A673 (cell line): ENCODE results near the gene DDC. TPM values are rescaled to one million over a fixed set of nuclear protein-coding genes. Genes with fewer than 3 reads are reported as not detected.

ENCODE experiments used
- BruUV-seq: library from RNA; stranded (reverse); fragments of 400-500 nt; replicated peaks from 2 replicates; lab custom pipeline; 2021; lab: Mats Ljungman, UMichigan
- CTCF ChIA-PET: fragments of 300-600 bp; sonication (Branson Sonifier 250); formaldehyde crosslinking; loops from one replicate; lab custom pipeline; 2022; ENCODE audit warnings: antibody characterized with exemption; lab: Charles Lee
- POLR2A ChIA-PET: fragments of 300-600 bp; sonication (Branson Sonifier 250); formaldehyde crosslinking; loops from one replicate; lab custom pipeline; 2022; ENCODE audit warnings: antibody characterized with exemption; ENCODE audit not compliant: low non-redundant PET; lab: Charles Lee
- DNase-seq: peaks from one replicate; pipeline ENCODE4 v3.0.0-alpha.2; 2015; ENCODE audit warnings: low spot score
- H3K27ac ChIP-seq: fragments of 200-600 bp; sonication (generic); 2 replicates; pipeline ENCODE4 v1.5.1; 2016; ENCODE audit warnings: mixed run types, low read depth, mild to moderate bottlenecking, mixed read lengths, antibody characterized with exemption, low read length; ENCODE audit not compliant: poor library complexity, severe bottlenecking
- H3K27me3 ChIP-seq: fragments of 200-600 bp; sonication (generic); replicated peaks from 2 replicates; pipeline ENCODE4 v1.6.1; 2017; ENCODE audit warnings: mixed run types, low read depth, mild to moderate bottlenecking, mixed read lengths, antibody characterized with exemption, low read length; ENCODE audit not compliant: insufficient read depth, poor library complexity
- H3K36me3 ChIP-seq: fragments of 200-600 bp; sonication (generic); 2 replicates; pipeline ENCODE4 v1.6.1; 2016; ENCODE audit warnings: mixed run types, mild to moderate bottlenecking, mixed read lengths, antibody characterized with exemption, low read length; ENCODE audit not compliant: insufficient read depth, poor library complexity, severe bottlenecking
- H3K4me1 ChIP-seq: fragments of 200-600 bp; sonication (generic); 2 replicates; pipeline ENCODE4 v1.6.1; 2017; ENCODE audit warnings: mixed run types, mild to moderate bottlenecking, mixed read lengths, antibody characterized with exemption, low read length; ENCODE audit not compliant: insufficient read depth, poor library complexity, severe bottlenecking
- H3K4me3 ChIP-seq: fragments of 200-600 bp; sonication (generic); 2 replicates; pipeline ENCODE4 v1.5.1; 2016; ENCODE audit warnings: low read depth, mixed run types, mild to moderate bottlenecking, mixed read lengths, low read length; ENCODE audit not compliant: poor library complexity, severe bottlenecking
- H3K9me3 ChIP-seq: fragments of 200-600 bp; sonication (generic); 2 replicates; pipeline ENCODE4 v1.6.1; 2016; ENCODE audit warnings: mixed run types, low read depth, mild to moderate bottlenecking, mixed read lengths, antibody characterized with exemption, low read length; ENCODE audit not compliant: poor library complexity, severe bottlenecking
- CTCF ChIP-seq: fragments of 300-800, 200-600 bp; sonication (generic); conservative IDR thresholded peaks from 2 replicates; pipeline ENCODE4 v1.5.1; 2017; ENCODE audit warnings: low read depth, mild to moderate bottlenecking, antibody characterized with exemption, low read length, moderate library complexity, mixed read lengths
- EZH2 ChIP-seq: fragments of 200-600 bp; sonication (generic); IDR thresholded peaks from 2 replicates; pipeline ENCODE4 v1.6.1; 2017; ENCODE audit warnings: borderline replicate concordance, low read depth, mild to moderate bottlenecking, mixed read lengths, antibody characterized with exemption, low read length; ENCODE audit not compliant: poor library complexity, severe bottlenecking
- intact Hi-C: fragments of 100-400 bp; cut with micrococcal nuclease; formaldehyde crosslinking; loops from one replicate; pipeline ENCODE4 v1.10.0; 2022; ENCODE audit not compliant: unreplicated experiment
- total RNA-seq: library from RNA; stranded (reverse); gene quantifications from 2 replicates; pipeline ENCODE4 v1.2.3, GENCODE V29; 2021

DDC gene
- total RNA-seq, 1 experiment from 2014 or later = not detected

GRCh38 chr7:50427518-50427917 is 137.7 kb downstream of the DDC start:
- POLR2A ChIA-PET = no interaction called here
- no peaks in the 10 kb centered on the region for H3K9me3 ChIP-seq
- H3K4me1 ChIP-seq = no peaks in the 10 kb centered on the region
- intact Hi-C loops = no loop called here
- H3K4me3 ChIP-seq = no peak overlapping the region
- H3K36me3 ChIP-seq = no peaks in the 10 kb centered on the region
- TF ChIP-seq EZH2 (no peak), CTCF (no peak)
- BruUV-seq = no TSS peak
- no peak overlapping the region for H3K27ac ChIP-seq
- CTCF ChIA-PET = no interaction called here
- H3K27me3 ChIP-seq = no peaks in the 10 kb centered on the region
- no peak for DNase-seq

- H3K27ac ChIP-seq = no peak overlapping the region
- no peak for DNase-seq
- H3K4me1 ChIP-seq = no peaks in the 10 kb centered on the region
- ChIA-PET CTCF (no interaction called here), POLR2A (no interaction called here)
- no peak overlapping the region for H3K4me3 ChIP-seq
- no TSS peak for BruUV-seq
- TF ChIP-seq CTCF (no peak), EZH2 (no peak)
- no peaks in the 10 kb centered on the region for H3K27me3 ChIP-seq
- H3K36me3 ChIP-seq = no peaks in the 10 kb centered on the region
- no peaks in the 10 kb centered on the region for H3K9me3 ChIP-seq
- intact Hi-C loops = no loop called here
Measured at GRCh38 chr7:50426280-50427045, 138.7 kb downstream of the DDC start.

- Histone ChIP-seq H3K27me3 (no peaks in the 10 kb centered on the region), H3K27ac (no peak overlapping the region), H3K4me3 (no peak overlapping the region), H3K36me3 (no peaks in the 10 kb centered on the region), H3K4me1 (no peaks in the 10 kb centered on the region), H3K9me3 (no peaks in the 10 kb centered on the region)
- no TSS peak for BruUV-seq
- intact Hi-C loops = no loop called here
- TF ChIP-seq CTCF = no peak
- no peak for TF ChIP-seq EZH2
- DNase-seq = no peak
- CTCF ChIA-PET = no interaction called here
- POLR2A ChIA-PET = no interaction called here
Measured at GRCh38 chr7:50425318-50425717, 139.9 kb downstream of the DDC start.
